Stimulated activated CD8-positive, alpha-beta memory T cell treated with anti-CD3 and anti-CD28 coated beads, Interleukin-12 subunit alpha, Interleukin-12 subunit beta, amount 100 ng/mL, for 24 hours (primary cell): ENCODE measurements around the gene CACNA1S.

Experiments used
- DNase-seq: peaks from one replicate; pipeline ENCODE4 v3.0.0-alpha.2; 2020; ENCODE audit errors: extremely low read depth

Gene CACNA1S

DNA sequence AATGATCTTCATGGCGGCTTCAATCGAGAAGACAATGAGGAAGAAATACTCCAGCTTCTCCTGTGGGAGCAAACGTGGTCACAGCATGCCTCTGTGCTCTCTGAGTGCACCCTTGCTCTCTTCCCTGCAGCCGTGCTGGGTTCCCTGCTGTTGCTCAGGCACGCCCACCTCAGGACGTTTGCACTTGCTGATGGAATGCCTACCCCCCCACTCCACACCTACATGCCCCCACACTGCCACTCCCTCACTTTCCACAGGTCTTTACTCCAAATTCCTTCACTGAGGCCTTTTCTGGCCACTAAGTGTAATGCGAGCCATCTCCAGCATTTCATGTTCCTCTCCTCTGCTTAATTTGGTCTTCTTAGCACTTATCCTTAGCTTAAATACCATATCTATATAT is 18.3 kb downstream of the CACNA1S start:
- no peak for DNase-seq

- DNase-seq = no peak
Observed at GRCh38 chr1:201093561-201093960, 18.7 kb downstream of the CACNA1S start.

GRCh38 chr1:201092738-201093137 is 19.5 kb downstream of the CACNA1S start:
- no peak for DNase-seq

DNA sequence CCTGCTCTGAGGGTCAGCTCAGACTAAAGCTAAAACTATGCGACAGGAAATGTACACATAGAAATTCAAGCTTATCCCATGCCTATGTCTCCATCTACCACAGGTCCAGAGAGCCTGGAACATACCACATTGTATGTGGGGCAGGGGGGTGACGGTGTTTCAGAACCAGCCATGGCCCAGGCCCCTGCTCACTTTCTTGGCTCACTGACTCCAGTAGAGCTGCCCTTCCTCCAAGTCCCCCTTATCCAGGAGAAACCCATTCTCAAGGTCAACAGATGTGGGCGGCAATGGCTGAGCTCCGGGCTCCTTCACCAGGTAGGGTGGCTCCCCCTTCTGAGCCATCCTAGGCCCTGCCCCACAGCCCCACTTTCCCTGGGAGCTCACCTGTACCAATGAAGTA is 21.0 kb downstream of the CACNA1S start:
- DNase-seq = no peak

DNA sequence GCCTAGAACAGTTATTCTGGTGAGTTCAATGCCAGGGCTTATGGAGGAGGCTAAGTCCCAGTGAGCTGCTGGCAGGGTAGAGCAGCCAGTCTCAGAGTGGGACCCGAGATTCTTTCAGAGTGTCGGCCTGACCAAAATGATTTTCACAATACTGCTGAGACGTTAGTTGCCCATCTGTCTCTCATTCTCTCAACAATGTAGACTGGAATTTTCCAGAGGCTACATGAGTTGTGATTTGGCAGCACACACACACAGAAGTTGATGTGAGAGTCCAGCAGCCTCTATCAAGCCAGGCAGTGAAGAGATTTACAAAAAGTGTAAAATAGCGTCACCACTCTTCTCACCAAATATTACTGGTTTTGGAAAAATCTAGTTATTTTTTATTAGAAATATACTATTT is 21.7 kb downstream of the CACNA1S start:
- no peak for DNase-seq

DNA sequence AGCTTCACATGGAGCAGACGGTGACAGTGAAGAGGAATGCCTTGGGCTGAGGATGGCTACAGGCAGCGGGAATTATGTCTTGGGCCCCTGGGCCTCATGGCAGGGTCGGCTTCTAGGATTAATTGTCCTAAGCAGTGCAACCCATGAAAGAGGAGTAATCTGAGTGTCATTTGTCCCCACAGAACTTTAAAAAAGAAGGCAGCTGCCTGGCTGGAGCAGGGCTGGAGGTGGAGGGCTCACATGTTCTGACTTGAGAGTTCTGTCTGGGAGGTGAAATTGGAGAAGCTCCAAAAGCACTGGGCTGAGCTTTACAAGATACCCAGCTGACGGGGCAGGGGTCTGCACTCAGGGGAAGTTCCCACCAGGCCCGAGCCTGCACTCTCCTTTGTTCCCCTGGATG is 22.6 kb downstream of the CACNA1S start:
- no peak for DNase-seq

DNA sequence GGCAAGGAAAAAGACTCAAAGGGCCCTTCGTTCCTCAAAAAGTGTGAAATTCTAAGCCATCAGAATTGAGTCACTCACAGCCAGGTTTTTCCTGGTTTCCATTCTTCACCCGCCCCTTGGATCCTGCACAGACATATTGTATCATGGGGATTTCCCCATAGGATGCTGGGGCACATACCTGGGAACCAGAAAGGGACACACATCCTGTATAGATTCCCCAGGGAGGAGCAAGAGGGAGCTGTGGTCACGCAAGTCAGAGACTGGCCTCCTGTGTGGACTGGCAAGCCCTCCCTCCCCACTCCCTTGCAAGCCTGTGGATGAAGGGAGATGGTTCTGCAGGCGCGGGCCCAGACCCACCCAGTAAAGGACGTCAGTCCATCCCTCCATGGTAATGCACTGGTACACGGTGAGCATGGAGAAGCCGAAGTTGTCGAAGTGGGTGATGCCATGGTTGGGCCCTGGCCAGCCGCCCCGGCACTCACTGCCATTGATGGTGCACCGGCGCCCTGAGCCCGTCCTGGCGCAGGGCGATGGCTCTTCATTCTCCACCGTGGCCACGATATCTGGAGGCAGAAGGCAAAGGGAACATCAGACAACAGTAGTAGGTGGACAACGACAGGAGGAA is 23.2 kb downstream of the CACNA1S start:
- DNase-seq = no peak

- DNase-seq = no peak
Observed at GRCh38 chr1:201088395-201088794, 23.8 kb downstream of the CACNA1S start.

DNA sequence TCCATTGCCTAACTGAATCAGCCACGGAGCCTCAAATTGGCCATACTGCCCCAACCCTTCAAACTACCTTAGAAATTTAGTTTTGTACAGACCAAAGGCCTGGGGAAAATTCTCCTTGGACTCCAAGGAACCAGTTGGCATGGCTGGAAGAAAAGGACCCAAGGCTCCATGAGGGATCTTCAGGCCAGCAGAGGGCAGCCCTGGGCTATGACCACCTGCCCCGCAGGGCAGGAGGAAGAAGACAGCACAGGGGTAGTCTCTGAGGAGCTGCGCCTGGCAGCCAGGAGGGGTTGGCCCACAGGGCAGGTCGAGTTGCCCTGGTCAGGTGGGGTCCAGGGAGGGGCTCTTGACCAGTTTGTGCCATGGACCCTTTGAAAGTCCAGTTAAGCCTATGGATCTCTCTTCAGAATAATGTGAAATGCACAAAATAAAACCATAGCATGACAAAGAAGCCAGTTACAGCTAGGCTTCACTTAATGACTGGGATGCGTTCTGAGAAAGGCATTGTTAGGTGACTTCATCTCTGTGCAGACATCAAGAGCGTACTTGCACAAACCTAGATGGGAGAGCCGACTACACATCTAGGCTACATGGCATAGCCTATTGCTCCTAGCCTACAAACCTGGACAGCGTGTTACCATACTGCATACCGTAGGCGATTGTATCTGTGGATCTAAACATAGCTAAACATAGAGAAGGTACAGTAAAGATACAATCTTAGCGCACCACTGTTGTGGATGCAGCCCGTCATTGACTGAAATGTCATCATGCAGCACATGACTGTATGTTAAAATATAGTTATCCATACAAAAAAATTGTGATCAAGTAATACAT is 26.1 kb downstream of the CACNA1S start:
- DNase-seq = no peak

GRCh38 chr1:201084295-201084694 is 27.9 kb downstream of the CACNA1S start:
- DNase-seq = no peak

DNA sequence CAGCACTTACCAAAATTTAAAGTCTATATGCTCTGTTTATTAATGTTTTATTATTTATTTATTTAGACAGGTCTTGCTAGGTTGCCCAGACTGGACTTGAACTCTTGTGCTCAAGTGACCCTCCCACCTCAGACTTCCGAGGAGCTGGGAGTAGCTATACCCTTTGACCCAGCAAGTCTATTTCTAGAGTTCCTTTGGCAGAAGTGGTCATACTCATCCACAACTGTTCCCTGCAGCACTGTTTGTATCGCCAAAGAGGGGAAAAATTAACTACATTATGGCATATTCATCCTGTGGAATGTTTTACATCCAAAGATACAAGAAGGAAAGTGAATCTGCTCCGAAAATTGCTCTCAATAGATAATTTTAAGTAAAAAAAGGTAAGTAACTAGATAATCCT is 28.5 kb downstream of the CACNA1S start:
- no peak for DNase-seq

GRCh38 chr1:201080135-201080534 is 32.1 kb downstream of the CACNA1S start:
- DNase-seq = no peak

GRCh38 chr1:201077736-201078135 is 34.5 kb downstream of the CACNA1S start:
- DNase-seq = no peak

- no peak for DNase-seq
Observed at GRCh38 chr1:201077116-201077515, 35.1 kb downstream of the CACNA1S start.

DNA sequence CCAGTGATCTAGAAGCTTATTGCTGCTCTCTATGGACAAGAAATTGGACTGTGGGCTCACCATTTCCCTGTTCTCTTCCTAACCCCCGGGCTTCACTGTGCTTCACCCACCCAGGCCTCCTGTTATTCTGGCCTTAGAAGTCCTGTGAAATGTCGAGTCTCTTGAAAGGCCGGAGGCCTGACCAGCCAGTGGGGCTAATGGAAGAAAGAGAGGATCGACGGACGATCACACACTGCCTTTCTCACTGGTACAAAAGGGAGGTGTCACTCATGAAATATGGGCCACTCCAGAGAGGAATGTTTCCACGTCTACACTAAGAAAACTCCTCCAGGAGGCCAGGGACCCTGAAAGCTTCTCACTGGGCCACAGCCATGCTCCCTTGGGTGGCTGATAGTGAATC is 36.1 kb downstream of the CACNA1S start:
- DNase-seq = no peak

- DNase-seq = no peak
Observed at GRCh38 chr1:201074018-201074417, 38.2 kb downstream of the CACNA1S start.

GRCh38 chr1:201072922-201073321 is 39.3 kb downstream of the CACNA1S start:
- DNase-seq = no peak

DNA sequence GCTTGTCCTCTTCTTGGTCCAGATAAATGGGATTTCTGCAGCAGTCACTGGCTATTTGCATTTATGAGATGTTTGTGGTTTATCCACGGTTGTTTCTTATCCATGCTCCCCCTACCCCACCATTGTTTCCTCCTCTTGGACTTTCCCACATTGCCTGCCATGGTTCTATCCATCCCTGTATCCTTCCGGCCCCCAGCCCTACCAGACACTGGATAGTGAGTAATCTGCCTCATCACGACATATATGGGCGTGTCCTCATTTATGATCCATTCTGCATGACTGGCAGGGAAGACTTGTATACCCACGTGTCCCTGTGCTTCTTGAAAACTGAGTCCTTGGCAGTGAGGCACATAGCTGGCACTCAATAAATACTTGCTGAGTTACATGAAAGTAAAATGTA is 40.1 kb downstream of the CACNA1S start:
- no peak for DNase-seq

DNA sequence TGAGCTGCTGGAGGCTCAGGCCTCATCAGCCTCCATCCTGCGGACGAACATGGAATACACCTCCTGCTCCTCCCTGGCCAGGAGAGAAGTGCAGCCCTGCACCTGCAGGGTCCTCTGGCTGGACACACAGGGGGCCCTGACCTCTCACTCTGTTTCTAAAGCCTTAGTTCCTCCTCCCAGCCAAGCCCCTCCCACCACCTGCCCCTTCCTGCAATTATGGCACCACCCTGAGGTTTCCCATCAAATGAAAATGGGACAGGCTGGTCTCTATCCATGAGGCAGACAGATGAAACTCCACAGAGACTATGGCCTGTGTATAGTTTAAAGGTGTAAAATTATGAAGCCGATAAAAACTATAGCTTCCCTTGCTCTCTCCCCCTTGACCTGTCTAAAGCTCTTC is 42.6 kb downstream of the CACNA1S start:
- DNase-seq = no peak

- DNase-seq = no peak
Observed at GRCh38 chr1:201068976-201069375, 43.2 kb downstream of the CACNA1S start.

DNA sequence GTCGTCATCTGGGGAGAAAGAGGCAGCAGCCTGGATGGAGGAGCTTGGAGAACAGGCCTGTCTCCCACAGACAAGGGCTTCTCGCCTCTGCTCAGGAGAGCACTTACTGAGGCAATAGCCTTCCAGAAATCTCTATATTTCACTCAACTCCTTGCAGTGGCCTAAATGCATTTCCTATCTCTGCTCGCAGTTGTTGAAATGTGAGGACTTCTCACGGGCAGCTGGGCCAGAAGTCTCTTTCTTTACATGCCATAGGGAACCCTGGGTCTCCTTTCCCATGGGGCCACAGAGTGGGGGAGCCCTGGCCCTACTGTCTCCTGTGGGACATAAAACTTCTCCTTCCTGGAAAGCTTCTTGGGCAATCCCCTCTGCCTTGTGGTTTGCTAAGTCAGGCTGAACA is 45.2 kb downstream of the CACNA1S start:
- DNase-seq = no peak

DNA sequence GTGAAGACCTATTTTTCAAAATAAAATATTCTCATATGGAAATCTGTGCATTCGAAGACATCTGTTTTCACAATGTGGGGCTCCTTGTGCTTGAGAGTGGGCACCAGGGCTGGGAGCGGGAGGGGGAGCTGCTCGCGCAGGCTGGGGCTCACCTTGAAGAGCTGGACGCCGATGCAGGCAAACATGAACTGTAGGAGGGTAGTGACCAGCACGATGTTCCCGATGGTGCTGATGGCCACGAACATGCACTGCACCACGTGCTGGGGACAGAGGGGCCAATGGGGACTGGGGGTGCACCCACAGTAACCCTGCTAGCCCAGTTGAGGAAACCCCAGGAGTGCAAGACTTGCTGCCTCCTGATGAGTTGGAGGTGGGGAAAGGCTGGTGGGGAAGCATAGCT is 46.5 kb downstream of the CACNA1S start:
- DNase-seq = no peak

DNA sequence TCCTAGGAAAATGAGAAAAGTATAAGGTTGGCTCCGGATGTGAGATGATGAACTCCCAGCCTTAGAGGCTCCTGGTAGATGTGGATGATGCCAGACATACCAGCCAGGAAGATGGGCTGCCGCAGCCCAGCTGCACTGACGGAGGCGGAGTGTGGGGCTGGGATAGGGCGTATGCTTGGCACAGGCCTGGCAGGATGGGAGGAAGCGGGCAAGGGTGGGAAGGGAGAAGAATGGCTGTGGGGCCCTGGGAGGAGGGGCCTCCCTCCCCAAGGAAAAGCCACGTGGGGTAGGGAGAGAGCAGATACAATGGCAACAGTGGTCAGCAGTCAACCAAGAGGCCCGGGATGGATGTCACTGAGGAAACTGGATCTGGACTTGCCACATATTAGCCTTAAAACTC is 47.4 kb downstream of the CACNA1S start:
- no peak for DNase-seq

- no peak for DNase-seq
Observed at GRCh38 chr1:201063145-201063544, 49.1 kb downstream of the CACNA1S start.
